GM18526 (cell line): ENCODE measurements around the gene VPS4B.

Experiments used
- POLR2A ChIP-seq: IDR thresholded peaks from 3 replicates; pipeline ENCODE4 v1.6.1; 2011; ENCODE audit not compliant: insufficient read length; ENCODE audit errors: extremely low read depth

The VPS4B gene

DNA sequence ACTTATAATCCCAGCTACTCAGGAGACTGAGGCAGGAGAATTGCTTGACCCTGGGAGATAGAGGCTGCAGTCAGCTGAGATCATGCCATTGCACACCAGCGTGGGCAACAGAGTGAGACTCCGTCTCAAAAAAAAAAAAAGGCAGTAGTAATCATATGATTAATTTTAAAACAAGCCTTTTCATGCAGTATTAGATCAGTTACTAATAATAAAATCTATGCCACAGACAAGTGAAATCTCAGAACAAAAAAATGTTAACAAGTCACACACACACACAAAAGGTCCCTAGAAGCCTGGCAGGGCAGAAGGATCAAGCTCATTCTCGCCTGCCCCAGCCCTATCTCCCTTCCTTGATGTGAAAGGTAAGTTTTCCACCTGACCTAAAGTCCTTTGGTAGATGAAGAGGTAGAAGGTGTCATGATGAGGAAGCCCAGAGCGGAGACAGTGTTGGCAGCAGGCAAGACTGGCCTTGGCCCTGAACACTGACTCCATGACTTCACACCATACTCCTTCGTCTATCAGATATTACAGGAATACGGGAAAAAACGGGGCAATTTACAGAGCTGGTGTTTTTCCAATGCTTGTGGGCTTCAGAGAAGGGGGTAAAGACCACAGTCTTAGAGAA lies 65.9 kb downstream of the VPS4B start:
- TF ChIP-seq POLR2A = no peak

DNA sequence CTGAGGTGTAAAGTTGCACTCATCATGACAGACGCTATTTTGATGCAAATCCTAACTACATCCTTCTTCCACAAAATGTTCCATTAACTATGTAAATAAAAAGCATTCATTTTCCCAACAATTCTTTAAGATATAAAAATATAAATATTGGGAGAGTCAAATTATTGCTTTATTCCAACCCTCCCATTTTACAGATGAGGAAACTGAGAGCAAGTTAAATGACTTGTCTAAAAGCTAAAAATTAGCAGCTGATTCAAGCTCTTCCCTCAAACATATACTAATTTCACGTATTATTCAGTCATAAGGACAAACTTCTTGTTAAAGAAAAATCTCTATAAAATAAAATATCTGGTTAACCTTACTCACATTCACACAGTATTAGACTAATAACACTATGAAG lies 72.0 kb downstream of the VPS4B start:
- TF ChIP-seq POLR2A = no peak

DNA sequence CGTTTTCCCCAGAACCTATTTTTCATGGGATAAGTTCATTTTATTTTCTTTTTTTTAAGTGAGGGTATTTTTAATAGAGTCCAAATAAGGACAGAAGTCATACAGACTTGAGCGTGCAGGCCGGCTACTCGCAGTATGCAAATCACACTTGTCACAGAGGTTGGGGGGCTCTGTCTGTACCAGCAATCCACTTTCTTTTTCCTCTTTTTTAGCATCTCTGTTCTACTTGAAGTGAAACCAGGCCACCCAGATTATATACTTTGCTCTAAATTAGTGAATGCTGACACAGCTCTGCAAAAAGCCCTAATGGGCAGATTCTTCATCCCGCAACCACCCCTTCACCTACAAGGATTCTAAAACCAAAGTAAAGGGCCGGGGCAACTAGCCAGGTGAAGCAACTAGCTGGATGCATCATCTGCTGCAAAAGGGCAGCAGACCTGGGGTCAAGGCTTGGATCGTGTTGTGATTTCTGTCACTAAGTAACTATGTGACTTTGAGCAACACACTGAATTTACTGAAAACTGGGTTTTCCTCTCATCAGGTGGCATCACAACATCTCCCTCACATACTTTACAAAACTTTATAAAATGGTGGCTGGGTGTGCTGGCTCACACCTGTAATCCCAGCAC lies 73.7 kb downstream of the VPS4B start:
- TF ChIP-seq POLR2A = no peak

DNA sequence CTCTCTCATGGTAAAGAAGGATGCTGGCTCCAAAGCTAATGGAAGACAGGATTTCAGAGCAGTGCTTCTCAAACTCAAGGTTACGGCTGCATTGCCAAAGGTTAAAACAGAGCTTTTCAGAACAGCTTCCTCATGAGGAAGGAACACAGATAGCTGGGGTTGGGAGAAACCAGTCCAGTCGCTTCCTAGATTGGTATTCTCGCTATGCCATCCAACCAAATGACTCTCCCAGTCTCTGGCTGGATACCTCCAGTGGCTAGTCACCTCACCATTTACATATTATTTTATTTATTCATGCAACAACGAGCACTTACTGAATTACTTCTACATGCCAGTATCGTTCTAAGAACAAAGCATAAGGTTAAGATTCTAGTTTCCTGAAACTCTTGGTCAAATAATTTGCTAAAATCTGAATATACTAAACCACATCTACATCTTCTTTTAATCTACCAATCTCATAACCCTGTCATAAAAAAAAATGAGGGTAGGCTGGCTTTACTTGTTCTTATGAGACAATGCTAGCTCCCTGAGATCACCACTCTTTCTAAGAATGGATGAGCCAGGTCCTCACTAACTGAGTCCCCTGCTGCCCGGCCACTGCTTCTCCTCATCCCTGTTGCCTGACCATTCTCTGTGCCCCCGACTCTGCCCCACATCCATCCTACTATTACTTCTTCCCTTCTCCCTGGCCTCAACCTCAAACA lies 75.6 kb downstream of the VPS4B start:
- TF ChIP-seq POLR2A = no peak

DNA sequence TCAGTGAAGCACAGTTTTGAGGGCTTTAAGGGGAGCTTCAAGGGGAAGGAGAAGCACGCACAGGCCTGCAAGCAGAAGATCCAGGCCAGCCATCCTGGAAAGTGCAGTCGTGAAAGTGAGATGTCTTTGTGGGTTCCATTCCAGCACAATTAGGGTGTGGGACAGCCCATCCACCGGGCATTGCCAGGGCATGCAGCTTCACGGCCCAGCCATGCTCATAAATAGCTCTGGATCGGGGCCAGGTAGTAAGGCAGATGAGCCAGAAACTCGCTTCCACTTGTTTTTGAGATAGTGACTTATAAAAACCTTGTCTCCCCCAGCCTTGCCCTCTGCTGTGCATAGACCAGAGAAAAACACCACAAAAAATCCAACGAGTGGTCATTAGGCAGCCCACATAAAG lies 76.2 kb downstream of the VPS4B start:
- no peak for TF ChIP-seq POLR2A

DNA sequence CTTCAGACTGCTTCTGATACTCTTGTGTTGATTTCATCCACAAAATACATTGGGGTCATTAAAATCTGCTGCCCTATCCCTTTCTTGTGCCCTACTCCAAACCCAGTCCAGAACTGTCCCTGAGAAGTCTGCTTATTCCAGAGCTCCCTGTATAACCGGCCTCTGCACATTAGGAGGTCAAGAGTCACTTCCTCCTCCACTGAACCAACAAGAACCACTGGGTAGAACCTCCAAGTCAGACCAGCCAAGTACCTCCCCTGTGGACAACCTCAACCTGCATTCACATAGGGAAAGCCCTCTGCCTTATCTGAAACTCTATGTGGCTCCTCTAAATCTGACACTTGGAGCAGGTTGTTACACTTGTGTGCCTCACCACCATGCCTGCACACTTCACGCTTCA lies 77.4 kb downstream of the VPS4B start:
- no peak for TF ChIP-seq POLR2A

DNA sequence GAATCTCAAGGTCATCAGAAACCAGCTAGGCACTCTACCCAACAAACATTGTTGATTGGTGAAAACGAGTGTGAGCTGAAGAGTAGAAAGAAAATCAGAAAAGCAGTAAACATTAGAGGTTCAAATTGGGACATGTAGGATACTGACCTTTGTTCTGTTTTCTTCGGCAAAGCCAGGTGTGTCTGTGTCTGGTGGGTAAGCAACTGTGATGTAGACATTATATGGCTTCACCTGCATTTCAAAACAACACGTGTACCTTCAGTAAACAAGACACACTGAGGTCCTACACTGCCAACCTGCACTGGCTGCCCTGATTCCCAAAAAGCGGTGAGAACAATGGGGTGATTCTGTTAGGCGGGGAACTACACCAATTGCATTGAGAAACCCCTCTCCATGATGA lies 78.0 kb downstream of the VPS4B start:
- TF ChIP-seq POLR2A = no peak

DNA sequence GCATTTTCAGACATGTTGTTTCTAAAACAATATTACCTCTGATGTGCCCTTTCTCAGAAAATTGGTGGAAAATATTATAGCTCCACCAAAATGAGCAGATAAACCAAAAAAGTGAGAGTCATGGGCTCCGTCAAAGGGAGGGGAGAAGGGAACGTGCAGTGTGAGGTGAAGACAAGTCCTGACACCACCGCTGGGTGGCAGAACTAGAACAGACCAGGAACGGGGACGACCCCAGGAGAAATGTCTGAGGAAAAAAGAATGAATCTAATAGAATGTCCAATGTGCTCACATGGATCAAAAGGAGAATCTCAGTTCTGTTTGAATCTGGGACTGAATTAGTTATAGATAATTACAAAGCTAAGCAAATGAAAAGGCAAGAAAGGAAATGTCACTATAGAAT lies 80.1 kb downstream of the VPS4B start:
- TF ChIP-seq POLR2A = no peak

DNA sequence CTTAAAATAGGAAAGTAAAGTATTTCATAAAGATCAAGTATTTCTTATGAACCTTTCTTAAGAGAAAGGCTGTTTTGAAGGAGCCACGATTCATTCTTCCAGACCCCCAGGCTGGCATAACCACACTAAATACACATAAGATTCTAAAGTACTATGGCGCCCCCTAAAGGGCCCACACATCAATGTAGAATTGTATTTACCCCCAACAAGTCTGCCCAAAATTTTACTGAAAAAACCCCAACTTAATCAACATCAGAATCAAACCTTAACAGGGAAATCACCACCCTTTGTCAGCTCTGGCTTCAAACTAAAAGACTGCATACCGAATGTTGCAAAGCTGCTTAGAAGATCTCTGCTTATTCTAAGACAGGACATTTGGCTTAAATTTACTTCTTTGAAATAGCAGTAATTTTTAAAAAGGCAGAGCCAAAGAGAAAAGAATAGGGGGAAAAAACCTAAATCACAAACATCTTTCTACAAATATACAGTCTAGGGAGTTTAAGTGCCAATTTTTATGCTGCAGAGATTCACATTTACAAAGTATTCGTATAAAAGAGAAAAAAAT lies 82.3 kb downstream of the VPS4B start:
- no peak for TF ChIP-seq POLR2A
